Measurements from ENCODE around the gene NMB. TPM values are rescaled to one million over a fixed set of nuclear protein-coding genes. Genes with fewer than 3 reads are reported as not detected.
A peak's percentile ranks its signal among the peaks of the same experiment; 100 is the strongest.

The NMB gene
- total RNA-seq, 4 donors from 2014 or later, result 0.94 to 1.6 (median 1.6) TPM; not detected in 1

DNA sequence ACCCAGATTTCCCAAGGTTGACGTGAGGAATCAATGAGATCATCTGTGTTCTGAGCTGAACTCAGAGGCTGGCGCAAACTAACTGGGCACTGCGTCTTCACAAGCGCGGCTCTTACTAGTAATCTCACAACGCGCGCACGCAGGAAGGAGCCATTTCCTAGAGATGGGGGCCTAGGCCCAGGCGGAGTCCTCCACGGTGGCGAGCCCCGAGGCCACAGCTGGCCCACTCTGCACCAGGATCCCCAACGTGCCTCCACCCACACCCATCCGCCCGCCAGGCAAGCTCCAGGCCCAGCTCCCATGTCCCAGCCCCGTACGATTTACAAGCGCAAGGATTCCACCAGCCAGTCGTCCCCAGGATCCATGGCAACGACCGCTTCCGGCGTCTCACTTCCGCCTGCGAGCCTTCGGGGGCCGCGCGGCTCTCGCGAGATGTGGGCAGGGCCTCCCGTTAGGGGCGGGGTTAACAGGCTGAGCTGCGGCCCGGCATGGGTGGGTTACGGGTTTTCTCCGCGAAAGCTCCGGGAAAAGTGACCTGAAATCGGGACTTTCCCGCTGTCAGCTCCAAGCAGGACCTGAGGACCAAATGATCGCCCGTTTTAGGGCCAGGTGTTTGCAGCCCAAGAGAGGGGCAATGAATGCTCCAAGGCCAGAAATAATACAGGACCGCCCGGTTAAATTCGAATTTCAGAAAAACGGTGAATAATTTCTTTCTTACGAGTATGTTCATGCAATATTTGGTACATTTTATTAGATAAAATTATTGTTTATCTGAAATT lies 3.9 kb downstream of the NMB start, which contains the start of gene WDR73:
WDR73 (minus strand) TSS at position 374 of the 779 bp plus-strand sequence; CDS start at position 365, 9 bp downstream.
- intact Hi-C loops (cut with DNase I; ENCODE audit: low total_unique reads) (loop anchor here (1.0 to 5.0 kb wide), 6 partner anchors 23 to 162 kb away; partner anchors contain the start of genes SEC11A and ZNF592), in situ Hi-C loops (cut with MboI; ENCODE audit: low sequenced_read_pairs in 4 of 4) (loop anchor here in 2 of 4 donors (10.0 kb wide), 1 partner anchor 59 kb away; no protein-coding TSS in a partner anchor)
- peak within 1 kb of the TSS; percentile 86 to 98 (median 91) for H3K4me3 ChIP-seq
- TF ChIP-seq, protein P1, sequence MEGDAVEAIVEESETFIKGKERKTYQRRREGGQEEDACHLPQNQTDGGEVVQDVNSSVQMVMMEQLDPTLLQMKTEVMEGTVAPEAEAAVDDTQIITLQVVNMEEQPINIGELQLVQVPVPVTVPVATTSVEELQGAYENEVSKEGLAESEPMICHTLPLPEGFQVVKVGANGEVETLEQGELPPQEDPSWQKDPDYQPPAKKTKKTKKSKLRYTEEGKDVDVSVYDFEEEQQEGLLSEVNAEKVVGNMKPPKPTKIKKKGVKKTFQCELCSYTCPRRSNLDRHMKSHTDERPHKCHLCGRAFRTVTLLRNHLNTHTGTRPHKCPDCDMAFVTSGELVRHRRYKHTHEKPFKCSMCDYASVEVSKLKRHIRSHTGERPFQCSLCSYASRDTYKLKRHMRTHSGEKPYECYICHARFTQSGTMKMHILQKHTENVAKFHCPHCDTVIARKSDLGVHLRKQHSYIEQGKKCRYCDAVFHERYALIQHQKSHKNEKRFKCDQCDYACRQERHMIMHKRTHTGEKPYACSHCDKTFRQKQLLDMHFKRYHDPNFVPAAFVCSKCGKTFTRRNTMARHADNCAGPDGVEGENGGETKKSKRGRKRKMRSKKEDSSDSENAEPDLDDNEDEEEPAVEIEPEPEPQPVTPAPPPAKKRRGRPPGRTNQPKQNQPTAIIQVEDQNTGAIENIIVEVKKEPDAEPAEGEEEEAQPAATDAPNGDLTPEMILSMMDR (IDR thresholded peaks at IDR 0.05 in 4 of 5, conservative IDR thresholded peaks at IDR 0.05 in 1 of 5), result no peak
- TF ChIP-seq POLR2A (IDR thresholded peaks at IDR 0.05), result peak; percentile 50 to 64
- H3K27ac ChIP-seq, result peak within 1 kb of the TSS; percentile 86 to 98 (median 90)
- ATAC-seq, result peak; percentile 90
- peaks cover 0 to 30% of the 10 kb centered on the region in 2 donors for H3K36me3 ChIP-seq
- peak; percentile 92 for DNase-seq
- H3K4me1 ChIP-seq, result peaks cover 14 to 24% of the 10 kb centered on the region in 2 donors
- H3K27me3 ChIP-seq, result no peaks in the 10 kb centered on the region
- no peaks in the 10 kb centered on the region for H3K9me3 ChIP-seq

DNA sequence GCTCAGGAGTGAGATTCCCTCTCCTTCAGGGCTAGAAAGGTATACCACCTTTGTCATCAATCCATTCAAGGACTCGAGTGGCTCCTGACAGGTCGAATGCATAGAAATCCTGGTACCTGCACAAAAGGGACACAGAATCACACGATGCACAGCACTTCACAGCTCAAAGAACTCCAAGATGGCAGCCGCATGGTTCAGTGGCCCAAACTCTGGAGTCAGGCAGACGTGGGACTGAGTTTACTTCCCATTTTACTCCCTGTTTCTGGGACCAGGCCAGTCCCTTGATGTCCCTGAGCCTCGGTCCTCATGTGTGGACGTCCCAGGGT lies 4.5 kb downstream of the NMB start:
- in situ Hi-C loops (cut with MboI; ENCODE audit: low sequenced_read_pairs in 4 of 4), result loop anchor here in 2 of 4 donors (10.0 kb wide), 1 partner anchor 59 kb away; no protein-coding TSS in a partner anchor
- peaks cover 14 to 24% of the 10 kb centered on the region in 2 donors for H3K4me1 ChIP-seq

DNA sequence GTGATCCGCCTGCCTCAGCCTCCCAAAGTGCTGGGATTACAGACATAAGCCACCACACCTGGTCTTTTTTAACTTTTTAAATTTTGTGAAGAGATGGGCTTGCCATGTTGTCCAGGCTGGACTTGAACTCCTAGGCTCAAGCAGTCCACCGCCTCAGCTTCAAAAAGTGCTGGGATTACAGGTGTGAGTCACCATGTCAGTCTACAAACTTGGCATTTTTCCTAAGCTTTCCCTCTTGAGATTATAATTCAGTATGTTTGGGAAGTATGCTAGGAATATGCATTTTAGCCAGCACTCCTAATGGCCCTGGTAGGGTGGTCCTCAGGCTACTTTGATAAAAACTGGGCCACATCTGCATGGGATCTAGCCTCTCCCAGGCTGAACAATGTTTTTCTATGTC lies 8.3 kb downstream of the NMB start:
- Histone ChIP-seq H3K9me3 (no peaks in the 10 kb centered on the region), H3K36me3 (peaks cover 0 to 74% of the 10 kb centered on the region in 2 donors), H3K4me1 (peaks cover 9 to 10% of the 10 kb centered on the region in 2 donors), H3K4me3 (no peak overlapping the region), H3K27ac (no peak overlapping the region), H3K27me3 (no peaks in the 10 kb centered on the region)
- ATAC-seq (no peak), DNase-seq (no peak)
- intact Hi-C loops (cut with DNase I; ENCODE audit: low total_unique reads), result loop anchor here (5.0 kb wide), 1 partner anchor 53 kb away; no protein-coding TSS in a partner anchor
- TF ChIP-seq, protein P1 (IDR thresholded peaks at IDR 0.05 in 4 of 5, conservative IDR thresholded peaks at IDR 0.05 in 1 of 5), result no peak
- TF ChIP-seq POLR2A (IDR thresholded peaks at IDR 0.05), result no peak
- in situ Hi-C loops (cut with MboI; ENCODE audit: low sequenced_read_pairs in 4 of 4), result loop anchor here in 2 of 4 donors (10.0 kb wide), 1 partner anchor 55 kb away; no protein-coding TSS in a partner anchor

More for the DNA sequence above, 4.5 kb downstream of the NMB start:
- ATAC-seq (no peak), DNase-seq (no peak)
- Histone ChIP-seq H3K4me3 (peak overlapping the region; percentile 86 to 98 (median 91)), H3K27me3 (no peaks in the 10 kb centered on the region), H3K27ac (peak overlapping the region; percentile 86 to 98 (median 90)), H3K9me3 (no peaks in the 10 kb centered on the region), H3K36me3 (peaks cover 0 to 35% of the 10 kb centered on the region in 2 donors)
- intact Hi-C loops (cut with DNase I; ENCODE audit: low total_unique reads), result loop anchor here (5.0 kb wide), 1 partner anchor 49 kb away; no protein-coding TSS in a partner anchor
- TF ChIP-seq, protein P1 (IDR thresholded peaks at IDR 0.05 in 4 of 5, conservative IDR thresholded peaks at IDR 0.05 in 1 of 5), result no peak
- TF ChIP-seq POLR2A (IDR thresholded peaks at IDR 0.05), result no peak

DNA sequence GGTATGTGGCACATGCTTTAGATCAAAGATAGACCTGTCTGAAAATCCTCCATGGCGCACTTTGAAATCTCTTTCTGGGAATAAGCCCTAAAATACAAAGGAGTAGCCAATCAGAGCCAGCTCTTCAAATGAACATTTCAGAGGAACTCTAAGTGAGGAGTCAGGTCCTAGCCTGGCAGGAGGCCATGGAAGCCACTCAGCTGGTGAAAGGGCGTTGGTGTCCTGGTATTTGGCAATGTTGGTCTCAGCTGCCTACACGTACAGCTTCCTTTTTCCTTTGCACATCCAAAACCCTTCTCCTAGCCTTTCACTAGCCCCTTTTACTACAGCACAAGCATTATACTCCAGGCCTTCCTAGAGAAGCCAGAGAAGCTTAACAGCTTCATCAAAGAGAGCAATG lies 9.5 kb downstream of the NMB start:
- ATAC-seq (no peak), DNase-seq (peak in 1 of 2 donors; percentile 61)
- Histone ChIP-seq H3K4me3 (no peak overlapping the region), H3K4me1 (peaks cover 5 to 10% of the 10 kb centered on the region in 2 donors), H3K27ac (peak overlapping the region in 2 of 4 donors; percentile 6 to 33), H3K36me3 (peaks cover 0 to 81% of the 10 kb centered on the region in 2 donors), H3K27me3 (no peaks in the 10 kb centered on the region), H3K9me3 (no peaks in the 10 kb centered on the region)
- in situ Hi-C loops (cut with MboI; ENCODE audit: low sequenced_read_pairs in 4 of 4), result no loop called here
- TF ChIP-seq, protein P1 (IDR thresholded peaks at IDR 0.05 in 4 of 5, conservative IDR thresholded peaks at IDR 0.05 in 1 of 5), result no peak
- no peak for TF ChIP-seq POLR2A (IDR thresholded peaks at IDR 0.05)
- intact Hi-C loops (cut with DNase I; ENCODE audit: low total_unique reads), result no loop called here
